Epithelial cell of proximal tubule (primary cell): ENCODE data around the gene LGALS3. TPM values are rescaled to one million over a fixed set of nuclear protein-coding genes. Genes with fewer than 3 reads are reported as not detected.

Experiments used
- DNase-seq: peaks from one replicate; pipeline ENCODE4 v3.0.0-alpha.2; 2011; ENCODE audit warnings: low read depth
- H3K4me3 ChIP-seq: 2 replicates; pipeline ENCODE4 v1.5.1; 2011; ENCODE audit warnings: low read depth, mild to moderate bottlenecking, low read length
- CTCF ChIP-seq: conservative IDR thresholded peaks from 2 replicates; pipeline ENCODE4 v1.5.1; 2012; ENCODE audit warnings: low read depth, mild to moderate bottlenecking, low read length
- total RNA-seq: library from RNA; depleted of rRNA; stranded (reverse); fragments of >200 nt; gene quantifications from 2 replicates; pipeline ENCODE4 v1.2.3, GENCODE V29; 2015

Gene LGALS3
- total RNA-seq, 1 donor from 2014 or later = 70.4 TPM

- H3K4me3 ChIP-seq = no peak overlapping the region
- TF ChIP-seq CTCF = no peak
- DNase-seq = no peak
These were observed 34.5 kb upstream of the LGALS3 start for GRCh38 chr14:55094292-55095157.

GRCh38 chr14:55097881-55098560 lies 31.0 kb upstream of the LGALS3 start:
- TF ChIP-seq CTCF = no peak
- DNase-seq = no peak
- no peak overlapping the region for H3K4me3 ChIP-seq

- TF ChIP-seq CTCF = no peak
- H3K4me3 ChIP-seq = no peak overlapping the region
- no peak for DNase-seq
These were observed 30.5 kb upstream of the LGALS3 start for GRCh38 chr14:55098561-55098898.

- H3K4me3 ChIP-seq = no peak overlapping the region
- DNase-seq = no peak
- TF ChIP-seq CTCF = no peak
These were observed 29.3 kb upstream of the LGALS3 start for GRCh38 chr14:55099756-55100155.

- H3K4me3 ChIP-seq = no peak overlapping the region
- no peak for TF ChIP-seq CTCF
- DNase-seq = no peak
These were observed 27.4 kb upstream of the LGALS3 start for GRCh38 chr14:55101698-55102097.

- H3K4me3 ChIP-seq = no peak overlapping the region
- DNase-seq = peak; percentile 76
- TF ChIP-seq CTCF = no peak
These were observed 26.9 kb upstream of the LGALS3 start for GRCh38 chr14:55102141-55102621.
